GM19043 (cell line): ENCODE results near the gene SLC46A2.

ENCODE experiments used
- ATAC-seq: cut with Tn5 transposase; IDR thresholded peaks from one replicate; pipeline ENCODE4 v1.9.1; 2021; ENCODE audit warnings: low read depth; ENCODE audit not compliant: unreplicated experiment

The SLC46A2 gene

GRCh38 chr9:112860451-112860850 is 30.2 kb downstream of the SLC46A2 start:
- ATAC-seq, result no peak

GRCh38 chr9:112858625-112859147 is 32.0 kb downstream of the SLC46A2 start:
- peak; percentile 56 for ATAC-seq

- no peak for ATAC-seq
Measured at GRCh38 chr9:112858005-112858404, 32.7 kb downstream of the SLC46A2 start.

GRCh38 chr9:112856843-112857242 is 33.8 kb downstream of the SLC46A2 start:
- ATAC-seq, result no peak

GRCh38 chr9:112856200-112856599 is 34.5 kb downstream of the SLC46A2 start:
- ATAC-seq, result no peak

- ATAC-seq, result no peak
Measured at GRCh38 chr9:112854657-112855056, 36.0 kb downstream of the SLC46A2 start.

GRCh38 chr9:112853882-112854585 is 36.6 kb downstream of the SLC46A2 start:
- no peak for ATAC-seq

GRCh38 chr9:112852741-112853504 is 37.8 kb downstream of the SLC46A2 start:
- ATAC-seq, result no peak

- ATAC-seq, result no peak
Measured at GRCh38 chr9:112850840-112851239, 39.8 kb downstream of the SLC46A2 start.

- ATAC-seq, result no peak
Measured at GRCh38 chr9:112849363-112849922, 41.2 kb downstream of the SLC46A2 start.

GRCh38 chr9:112848316-112849151 is 42.1 kb downstream of the SLC46A2 start:
- ATAC-seq, result no peak

- ATAC-seq, result no peak
Measured at GRCh38 chr9:112846528-112847488, 43.9 kb downstream of the SLC46A2 start.

GRCh38 chr9:112844771-112845542 is 45.7 kb downstream of the SLC46A2 start:
- ATAC-seq, result peak; percentile 84

- ATAC-seq, result no peak
Measured at GRCh38 chr9:112842555-112842954, 48.1 kb downstream of the SLC46A2 start.

GRCh38 chr9:112841261-112841660 is 49.4 kb downstream of the SLC46A2 start:
- ATAC-seq, result no peak

- no peak for ATAC-seq
Measured at GRCh38 chr9:112839331-112839730, 51.3 kb downstream of the SLC46A2 start.

- no peak for ATAC-seq
Measured at GRCh38 chr9:112838342-112838741, 52.3 kb downstream of the SLC46A2 start.

GRCh38 chr9:112836394-112836793 is 54.3 kb downstream of the SLC46A2 start:
- ATAC-seq, result no peak

GRCh38 chr9:112833081-112833480 is 57.6 kb downstream of the SLC46A2 start:
- ATAC-seq, result no peak
